ENCODE data around the gene ATG2A.

ATG2A gene

DNA sequence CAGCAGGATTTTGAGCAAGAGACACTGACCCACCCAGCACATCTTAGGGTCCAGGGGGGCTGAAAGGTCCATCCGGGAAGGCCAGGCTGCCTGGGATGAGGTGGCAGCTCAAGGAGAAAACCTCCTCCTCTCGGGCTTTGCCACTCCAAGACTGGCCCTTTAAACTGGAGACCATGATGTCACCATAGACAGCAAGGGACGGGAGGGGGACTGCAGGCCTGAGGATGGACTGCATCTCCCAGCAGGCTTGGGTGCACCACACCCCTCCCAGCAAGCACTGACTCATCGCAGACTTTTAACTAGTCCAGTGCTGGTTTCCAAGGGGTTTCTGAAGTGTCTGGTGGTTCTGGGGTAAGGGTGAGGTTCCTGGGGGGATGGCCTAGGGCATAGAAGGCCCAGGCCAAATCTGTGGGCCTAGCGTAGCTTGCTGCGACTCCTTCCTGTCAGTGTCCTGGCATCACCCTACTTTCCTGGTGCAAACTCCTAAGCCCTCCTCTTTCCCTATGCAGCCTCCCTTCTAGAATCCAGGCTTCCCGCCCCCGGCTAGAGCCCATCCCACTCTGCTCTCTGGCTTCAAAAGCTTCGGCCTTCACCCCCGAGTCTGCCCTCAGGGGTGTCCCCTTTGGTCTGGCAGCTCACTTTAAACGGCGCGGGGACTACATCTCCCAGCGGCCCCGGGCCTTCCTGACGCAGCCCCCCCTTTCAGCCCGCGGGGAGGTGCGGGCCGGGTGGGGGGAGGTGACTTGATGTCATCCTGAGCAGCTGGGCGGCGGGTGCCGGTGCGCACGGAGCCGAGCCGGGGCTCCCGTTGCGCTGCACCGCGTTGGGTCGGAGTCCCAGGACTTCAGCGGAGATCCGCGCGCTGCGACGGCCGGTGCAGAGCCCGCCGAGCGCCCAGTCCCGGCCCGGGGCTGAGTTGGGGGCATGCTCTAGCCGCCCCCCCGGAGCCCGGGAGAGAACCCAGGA is 7.2 kb upstream of the ATG2A start, which contains the start of gene PPP2R5B:
Gene PPP2R5B (plus strand): TSS at position 746 of the 966 bp plus-strand sequence. CDS start 1,046 bp downstream, outside the sequence.
- DNase-seq: peak; percentile 91

DNA sequence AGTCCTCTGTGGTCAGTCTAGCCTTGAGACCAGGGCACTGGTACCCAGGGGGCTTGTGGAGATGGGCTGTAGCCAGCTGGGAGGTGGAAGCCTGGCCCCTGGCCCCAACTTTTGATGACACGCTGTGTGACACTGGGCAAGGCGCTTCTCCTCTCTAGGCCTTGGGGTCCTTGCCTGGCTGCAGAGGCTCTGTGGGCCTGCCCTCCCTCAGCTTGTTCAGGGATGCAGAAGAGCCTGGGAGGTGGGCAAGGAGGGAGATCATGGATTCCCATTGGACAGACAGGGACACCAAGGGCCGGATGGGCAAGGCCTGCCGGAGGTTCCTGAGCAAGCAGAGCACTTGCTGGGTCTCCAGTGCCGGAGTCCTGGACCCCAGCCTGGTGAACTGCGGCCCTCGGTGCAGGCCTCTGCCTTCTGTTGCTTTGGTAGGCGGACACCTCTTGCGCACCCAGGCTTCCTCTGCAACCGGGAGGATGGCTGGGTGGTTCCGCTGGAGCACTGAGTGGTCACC is 6.2 kb upstream of the ATG2A start:
- no peak for DNase-seq

DNA sequence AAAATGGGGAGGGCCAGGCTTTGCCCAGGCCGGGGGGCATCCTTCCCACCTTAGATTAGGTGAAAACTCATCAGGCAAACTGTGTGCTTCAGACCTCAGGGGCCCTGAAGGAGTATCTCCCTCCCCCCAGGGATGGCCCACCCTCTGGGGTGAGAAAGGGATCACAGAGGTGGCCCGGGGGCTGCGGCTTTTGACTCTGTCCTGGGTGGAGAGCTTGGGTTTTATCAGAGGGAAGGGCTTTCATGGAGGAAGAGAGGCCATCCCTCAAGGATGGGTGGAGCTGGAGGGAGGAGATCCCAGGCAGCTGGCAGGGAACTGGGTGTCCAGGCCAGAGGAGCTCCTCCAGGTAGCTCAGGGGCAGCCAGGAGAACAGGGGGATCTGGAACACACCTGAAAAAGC is 4.4 kb upstream of the ATG2A start:
- DNase-seq: no peak

DNA sequence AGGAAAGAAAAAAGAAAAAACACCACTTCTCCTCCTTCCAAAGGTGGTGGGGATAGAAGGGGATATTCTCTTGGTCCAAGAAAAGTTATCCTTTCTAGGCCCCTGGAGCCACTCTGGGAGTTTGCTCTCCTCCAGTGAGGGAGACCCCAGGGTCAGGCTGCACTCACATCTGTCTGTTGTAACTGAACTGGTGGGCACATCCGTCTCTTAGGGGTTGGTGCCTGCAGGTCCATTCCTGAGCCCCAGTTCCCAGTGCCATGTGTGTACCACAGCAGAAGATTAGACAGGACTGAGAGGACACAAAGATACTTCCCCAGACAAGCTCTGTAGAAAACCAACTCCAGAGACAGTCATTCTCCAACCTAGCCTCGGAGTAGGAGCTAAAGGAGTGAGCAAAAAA is 3.1 kb upstream of the ATG2A start:
- DNase-seq: no peak

DNA sequence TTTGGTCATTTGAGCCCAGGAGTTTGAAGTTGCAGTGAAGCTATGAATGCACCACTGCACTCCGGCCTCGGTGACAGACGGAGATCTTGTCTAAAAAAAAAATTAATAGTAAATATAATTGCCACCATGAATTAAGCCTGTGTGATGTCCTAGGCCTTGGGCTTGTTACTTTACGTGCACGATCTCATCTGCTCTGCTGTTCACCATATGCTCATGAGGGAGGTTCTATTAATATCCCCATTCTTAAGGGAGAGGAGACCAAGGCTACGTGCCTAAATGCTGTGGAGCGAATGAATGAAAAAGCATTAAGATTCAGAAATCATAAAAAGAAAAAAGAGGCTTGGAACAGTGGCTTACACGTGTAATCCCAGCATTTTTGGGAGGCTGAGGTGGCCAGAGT is 2.6 kb upstream of the ATG2A start:
- no peak for DNase-seq

DNA sequence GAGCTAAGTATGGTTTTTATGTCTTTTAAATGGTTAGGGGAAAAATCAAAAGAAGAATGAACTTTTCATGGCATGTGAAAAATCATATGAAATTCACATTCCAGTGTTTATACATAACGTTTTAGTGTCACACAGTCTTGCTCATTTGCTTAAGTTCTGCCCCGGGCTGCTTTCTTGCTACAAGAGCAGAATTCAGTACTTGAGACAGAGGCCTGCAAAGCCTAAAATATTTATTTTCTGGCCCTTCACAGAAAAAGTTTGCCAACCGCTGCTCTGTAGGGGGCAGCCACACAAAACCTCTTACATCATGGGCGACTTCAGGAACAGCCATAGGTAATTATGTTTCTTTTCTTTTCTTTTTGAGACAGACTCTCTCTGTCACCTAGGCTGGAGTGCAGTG is 1.0 kb upstream of the ATG2A start:
- peak; percentile 13 for DNase-seq

DNA sequence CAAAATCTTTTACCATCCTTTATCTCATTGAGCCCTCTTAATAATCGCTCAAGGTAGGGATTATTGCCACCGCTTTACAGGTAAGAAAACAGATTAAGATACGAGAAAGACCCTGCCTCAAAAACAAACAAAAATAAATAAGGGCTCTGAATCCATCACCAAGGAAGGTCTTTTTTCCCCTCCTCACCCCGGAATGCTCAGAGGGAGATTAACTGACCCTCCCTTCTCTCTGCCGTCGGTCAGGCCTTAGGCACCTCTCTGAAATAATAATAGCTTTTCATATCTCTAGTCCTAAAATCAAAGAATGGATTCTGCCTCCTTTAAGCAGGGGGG is 620 bp upstream of the ATG2A start:
- DNase-seq: no peak

DNA sequence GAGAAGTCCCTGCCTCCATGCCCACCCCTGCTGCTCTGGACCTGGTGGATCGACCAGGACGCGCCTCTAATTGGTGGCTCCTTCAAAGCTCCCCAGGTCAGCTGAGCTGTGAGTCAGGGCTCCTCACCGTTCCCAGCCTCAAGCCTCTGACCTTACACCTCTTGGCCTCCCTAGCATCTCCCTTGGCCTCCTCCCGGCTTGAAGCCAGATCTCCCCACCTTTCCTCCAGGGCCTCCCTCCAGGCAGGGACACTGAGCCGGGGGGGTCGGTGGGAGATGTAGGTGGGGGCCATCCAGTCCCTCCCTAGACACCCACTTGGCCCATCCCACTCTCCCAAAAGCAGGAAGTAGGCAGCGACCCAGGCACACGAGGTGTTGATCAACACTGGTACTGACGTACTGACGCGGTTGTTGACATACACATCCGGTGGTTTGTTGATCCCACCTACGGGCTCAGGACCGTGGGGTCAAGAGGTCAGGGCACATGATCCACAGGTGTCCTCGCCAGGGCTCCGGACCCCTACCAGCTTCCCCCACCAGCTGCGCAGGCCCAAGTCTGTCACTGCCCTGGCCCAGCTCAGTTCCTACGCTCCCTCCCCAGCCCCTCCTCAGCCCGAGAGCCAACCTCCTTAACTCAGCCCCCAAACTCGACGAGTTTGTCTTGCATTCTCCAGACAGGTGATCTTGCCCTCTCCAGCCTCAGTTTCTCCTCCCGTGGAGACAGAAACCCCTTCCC is 802 bp downstream of the ATG2A start:
- DNase-seq: peak; percentile 60

DNA sequence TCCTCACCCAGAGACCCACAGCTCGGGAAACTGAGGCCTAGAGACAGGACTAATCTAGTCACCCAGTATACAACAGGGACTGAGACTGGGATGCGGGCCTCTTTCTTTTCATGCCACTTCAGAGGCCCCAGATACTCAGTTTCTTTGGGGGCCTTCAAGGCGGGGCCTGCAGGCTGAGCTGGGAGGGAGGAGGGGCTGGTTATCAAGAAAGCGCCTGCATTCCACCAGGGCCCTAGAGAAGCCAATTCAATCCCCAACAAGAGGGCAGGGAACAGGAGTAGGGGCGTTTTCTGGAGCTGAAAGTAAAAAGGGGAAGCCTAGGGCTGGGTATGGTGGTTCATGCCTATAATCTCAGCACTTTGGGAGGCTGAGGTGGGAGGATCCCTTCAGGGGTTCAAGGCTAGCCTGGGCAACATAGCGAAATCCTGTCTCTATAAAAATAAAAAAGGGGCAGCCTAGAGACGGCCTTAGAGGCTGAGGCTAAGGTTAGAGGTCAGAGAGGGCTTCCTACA is 1.6 kb downstream of the ATG2A start:
- no peak for DNase-seq

DNA sequence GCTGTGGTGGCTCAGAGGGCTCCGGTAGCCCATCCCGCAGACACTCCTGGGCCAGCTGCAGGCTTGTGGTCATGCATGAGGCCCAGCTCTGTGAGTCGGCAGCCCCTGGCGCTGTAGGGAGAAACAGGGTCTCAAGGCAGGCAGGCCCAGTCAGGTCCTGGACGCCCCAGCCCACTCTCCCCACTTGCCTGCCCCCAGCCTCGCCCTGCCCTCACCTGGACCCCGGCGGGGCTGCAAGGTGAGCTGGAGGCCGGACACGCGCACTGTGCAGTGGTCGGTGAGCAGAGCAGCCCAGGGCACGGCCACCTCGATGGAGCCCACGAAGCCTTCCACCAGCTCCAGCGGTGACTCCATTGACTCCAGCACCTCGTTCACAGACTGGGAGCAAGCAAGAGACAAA is 2.9 kb downstream of the ATG2A start:
- no peak for DNase-seq

DNA sequence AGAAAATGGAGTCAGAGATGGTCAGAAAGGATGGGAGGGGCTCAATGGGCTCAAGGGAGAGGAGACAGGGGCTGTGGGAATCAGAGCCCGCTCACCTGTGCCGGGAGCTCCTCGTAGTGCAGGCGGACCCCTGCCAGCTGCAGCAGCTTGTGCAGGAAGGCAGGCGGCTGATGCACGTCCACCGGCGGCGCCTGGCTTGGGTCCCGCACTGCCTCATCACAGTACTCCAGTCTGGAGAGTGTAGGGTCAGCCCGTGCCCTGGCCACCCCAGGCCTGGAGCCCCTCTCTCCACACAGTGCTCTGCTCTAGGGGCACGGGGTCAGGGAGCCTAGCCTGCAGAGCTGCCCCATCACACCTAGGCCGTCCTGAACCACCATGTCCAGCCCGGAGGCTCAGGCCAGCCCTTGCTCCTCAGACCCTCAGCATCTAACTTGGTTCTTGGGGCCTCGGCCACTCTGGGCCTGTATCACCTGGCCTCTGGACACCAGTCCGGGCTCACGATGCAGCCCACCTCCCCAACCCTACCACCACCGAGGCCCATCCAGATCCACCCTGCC is 3.8 kb downstream of the ATG2A start:
- no peak for DNase-seq

DNA sequence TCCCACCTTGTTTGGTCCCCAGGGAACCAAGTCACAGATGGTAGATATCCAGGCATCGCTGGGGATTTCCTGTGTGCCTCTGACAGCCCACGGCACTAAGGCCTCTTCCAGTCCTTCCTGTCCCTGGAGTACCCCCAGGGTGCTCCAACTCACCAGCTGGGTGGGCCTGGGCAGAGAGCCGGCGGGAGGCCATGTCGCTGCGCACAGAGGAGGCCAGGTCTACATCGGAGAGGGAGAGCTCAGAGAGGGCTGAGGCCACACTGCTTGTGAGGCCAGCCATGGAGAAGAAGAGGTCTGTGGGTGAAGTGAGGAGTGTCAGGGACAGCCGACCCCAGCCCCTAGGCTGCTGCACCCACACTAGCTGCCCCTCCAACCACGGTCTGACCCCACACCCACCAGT is 5.3 kb downstream of the ATG2A start:
- DNase-seq: no peak

DNA sequence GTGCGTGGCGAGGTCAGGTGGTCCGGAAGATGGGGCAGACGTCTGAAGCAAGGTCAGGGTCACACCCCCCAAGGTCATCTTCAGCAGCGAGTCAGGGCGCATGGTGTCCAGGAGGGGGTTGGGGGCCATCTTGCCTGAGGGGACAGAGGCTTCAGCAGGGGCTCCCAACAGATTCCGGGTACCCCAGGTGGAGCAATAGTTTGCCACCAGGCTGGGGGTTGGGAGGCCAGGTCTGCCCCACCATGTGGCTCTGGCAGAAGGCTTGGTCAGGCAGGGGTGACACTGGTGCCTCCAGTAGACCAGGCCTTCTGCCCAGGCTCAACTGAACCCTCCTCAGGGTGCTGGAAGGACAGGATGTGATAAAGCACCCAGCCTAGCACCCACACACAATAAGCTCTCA is 5.9 kb downstream of the ATG2A start:
- no peak for DNase-seq

DNA sequence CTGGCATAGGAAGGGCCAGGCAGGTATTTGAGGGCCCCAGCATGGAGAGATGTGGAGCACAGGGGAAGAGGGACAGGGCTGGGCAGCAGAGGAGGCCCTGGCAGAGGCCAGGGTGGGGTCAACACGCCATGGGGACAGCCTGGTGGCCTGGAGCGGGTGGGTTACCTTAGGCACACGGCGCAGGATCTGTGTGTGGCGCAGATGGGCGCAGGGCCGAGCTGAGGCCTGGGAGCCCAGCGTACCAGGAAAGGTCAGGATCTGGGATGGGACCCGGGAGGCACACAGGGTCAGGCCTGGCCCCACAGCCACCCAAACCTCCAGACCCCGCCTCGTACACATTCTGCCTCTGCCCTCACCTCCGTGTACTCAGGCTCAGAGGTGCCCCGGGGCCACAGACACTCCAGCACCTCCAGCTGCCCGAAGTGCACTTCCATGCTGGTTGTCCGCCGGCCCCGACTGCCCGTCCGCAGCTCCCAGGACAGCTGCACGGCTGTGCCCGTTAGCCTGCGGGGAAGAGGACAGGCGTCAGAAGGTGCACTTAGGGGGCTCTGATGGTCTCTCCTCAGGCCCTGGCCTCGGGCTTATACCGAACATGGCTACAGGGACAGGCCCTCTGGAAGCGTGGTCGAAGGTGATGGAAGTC is 6.4 kb downstream of the ATG2A start:
- DNase-seq: no peak

DNA sequence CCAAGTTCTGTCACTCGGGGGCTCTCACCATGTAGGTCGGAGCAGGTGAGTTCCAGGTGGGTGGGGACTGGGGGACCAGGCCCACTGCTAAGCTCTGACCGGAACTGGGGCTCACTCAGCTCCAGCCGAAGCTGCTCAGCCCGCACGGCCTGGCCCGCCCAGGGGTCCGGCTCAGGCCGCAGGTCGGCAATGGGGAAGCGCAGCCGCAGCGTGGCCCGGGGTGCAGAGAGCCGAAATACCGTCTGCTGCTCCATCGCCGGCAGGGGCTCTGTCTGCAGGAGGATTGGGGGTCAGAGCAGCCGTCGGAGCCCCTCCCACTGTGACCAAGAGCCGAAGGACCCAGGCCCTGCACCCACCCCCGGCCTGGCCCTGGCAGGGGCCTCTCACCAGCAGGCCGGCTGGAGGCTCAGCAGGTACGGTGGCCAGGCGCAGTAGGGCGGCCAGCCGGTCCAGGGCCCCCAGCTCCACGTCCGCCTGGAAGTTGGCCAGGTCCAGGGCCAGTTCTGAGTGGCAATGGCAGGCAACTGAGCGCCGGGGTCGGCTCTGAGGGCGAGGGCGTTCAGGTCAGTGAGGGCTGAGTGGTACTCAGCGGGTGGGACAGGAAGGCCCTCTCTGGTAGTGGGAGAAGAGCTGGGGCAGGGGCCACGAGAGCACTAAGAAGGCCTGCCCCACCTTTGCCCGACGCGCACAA is 7.2 kb downstream of the ATG2A start:
- no peak for DNase-seq

DNA sequence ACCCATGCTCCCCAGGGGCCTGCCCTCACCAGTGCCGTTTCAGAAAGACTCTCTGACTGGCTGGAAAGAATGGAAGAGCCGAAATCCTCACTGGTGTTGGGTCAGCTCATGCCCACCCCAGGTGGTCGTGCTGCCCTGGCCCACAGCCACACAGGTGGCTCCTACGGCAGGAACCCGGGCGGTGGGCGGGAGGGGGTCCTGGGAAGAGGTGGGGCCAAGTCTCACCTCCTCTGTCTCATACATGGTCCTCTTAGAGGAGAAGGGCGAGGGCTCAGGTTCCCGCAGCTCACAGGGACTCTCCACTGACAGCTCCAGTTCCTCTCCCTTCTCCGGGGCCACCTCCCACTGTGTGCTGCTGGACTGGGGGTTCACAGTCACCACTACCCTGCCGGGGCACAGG is 8.2 kb downstream of the ATG2A start:
- no peak for DNase-seq

DNA sequence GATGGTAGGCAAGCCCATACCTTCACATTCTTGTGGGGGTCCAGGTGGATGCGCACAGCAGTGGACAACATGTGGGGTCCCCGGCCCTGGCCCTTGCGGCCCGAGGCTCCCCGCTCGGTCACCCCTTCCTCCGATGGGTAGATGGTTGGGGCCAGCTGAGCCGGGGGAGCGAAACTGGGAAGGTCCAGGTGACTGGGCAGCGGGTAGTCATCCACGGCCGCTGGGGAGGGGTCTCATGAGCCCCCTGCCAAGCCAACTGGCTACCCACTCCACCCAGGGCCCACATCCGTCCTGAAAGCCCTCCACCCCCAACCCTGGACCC is 10.7 kb downstream of the ATG2A start:
- DNase-seq: no peak

DNA sequence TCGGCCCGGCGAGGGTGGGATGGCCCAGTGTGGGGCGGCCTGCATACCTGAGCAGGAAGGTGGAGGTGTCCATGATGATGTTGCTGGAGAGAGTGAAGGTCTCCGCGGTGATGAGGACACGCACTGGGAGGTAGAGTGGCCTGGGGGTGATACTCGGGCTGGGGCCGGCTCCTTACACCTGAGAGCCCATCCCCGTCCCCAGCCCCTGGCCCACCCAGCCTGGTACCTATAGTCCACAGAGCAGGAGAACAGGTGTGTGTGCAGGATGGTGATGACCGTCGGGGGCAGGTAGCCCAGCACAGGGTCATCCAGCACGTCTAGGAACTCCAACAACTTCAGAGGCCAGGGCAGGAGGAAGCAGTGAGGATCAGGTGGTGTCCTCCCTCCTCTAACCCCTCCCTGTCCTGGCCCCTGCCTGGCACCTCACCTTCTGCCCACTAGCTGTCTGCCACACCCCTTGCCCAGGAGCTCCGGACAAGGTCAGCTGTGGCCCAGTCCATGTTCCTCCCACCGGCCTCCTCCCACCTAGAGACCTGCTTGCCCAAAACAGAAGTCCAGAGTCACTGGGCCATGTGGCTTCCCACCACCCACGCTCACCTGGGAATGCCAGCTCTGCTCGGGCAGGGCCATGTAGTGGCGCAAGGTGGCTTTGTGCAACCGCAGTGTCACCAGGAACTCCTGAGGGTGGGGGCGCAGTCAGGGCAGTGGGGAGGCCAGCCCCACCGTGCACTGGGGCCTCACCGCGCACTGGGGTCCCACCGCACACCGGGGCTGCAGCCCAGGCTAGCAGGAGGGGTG is 11.3 kb downstream of the ATG2A start:
- no peak for DNase-seq

DNA sequence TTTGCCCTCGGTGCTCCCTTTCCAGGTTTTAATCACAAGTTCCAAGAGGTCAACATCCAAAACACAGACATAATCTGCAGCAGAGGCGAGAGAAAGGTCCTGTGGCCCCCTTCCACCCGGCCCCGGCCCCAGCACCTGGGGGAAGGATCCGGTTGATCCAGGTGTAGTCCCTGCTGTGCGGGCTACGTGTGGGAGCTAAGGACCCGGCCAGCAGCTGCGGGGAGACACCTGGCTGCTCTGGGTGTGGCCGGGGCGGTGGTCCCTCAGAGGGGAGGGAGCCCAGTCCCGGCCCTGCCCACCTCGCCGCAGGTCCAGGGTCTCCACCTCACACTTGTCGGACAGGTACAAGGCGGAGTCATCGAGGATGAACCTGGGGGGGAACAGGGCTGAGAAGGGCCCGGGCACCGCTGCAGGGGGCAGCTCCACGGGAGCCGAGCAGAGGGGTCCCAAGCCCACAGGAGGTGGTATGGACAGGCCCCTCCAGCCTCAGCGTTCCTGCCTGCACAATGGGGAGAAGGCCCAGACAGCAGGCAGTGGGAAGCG is 13.6 kb downstream of the ATG2A start:
- DNase-seq: no peak

DNA sequence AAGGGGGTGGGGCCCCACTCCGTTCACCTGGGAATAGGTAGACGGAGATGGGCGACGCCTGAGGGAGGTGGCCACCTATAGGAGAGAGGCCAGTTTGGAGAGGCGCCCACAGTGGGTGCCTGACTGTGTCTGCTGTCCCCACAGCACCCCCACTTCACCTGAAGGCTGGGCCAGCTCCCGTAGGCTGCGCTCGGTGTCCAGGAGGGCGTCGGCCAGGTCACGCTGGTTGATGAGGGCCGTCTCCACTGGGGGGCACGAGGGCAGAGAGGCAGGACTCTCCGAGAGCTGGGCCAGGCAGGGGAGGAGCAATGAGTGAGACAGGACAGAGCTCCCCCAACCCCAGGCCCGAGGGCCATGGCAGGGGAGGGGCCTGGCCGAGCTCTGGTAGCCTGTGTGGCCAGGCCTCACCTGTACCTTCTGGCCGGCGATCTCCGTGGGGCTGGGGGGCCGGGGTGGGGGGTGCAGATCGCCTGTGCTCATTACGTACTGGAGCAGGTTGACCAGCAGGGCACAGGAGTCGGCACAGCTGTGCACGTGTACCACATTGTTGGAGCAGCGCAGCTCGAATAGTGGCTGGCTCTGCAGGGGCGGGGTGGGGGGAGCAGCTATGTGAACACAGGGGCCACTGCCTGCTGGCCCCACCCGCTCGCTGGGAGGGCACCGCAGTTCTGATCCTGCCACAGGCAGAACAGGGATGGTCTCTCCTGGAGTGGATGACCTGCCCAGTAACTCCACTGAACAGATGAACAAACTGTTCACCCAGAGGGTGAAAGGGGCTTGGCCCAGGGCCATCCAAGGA is 14.7 kb downstream of the ATG2A start:
- DNase-seq: no peak

All from activated CD4-positive, alpha-beta T cell treated with anti-CD3 and anti-CD28 coated beads, Interleukin-10, Interleukin-2, amounts not matched to agents 100 ng/mL and 50 ng/mL, durations not matched to agents 16 hours and 8 hours (primary cell).